Vagina (tissue), 2 donors: ENCODE measurements around the gene ZCCHC12. TPM values are rescaled to one million over a fixed set of nuclear protein-coding genes. Genes with fewer than 3 reads are reported as not detected.

ENCODE experiments used
- DNase-seq, 2 donors: peaks; one replicate each; pipeline ENCODE4 v3.0.0-alpha.2; 2017; ENCODE audit errors: extremely low spot score in 2 of 2
- H3K27ac ChIP-seq: fragments of 200-600 bp; sonication (generic); one replicate; pipeline ENCODE4 v1.5.1; 2019
- H3K27me3 ChIP-seq: fragments of 200-600 bp; sonication (generic); one replicate; pipeline ENCODE4 v1.5.1; 2019
- H3K36me3 ChIP-seq, 2 donors: fragments of 200-600 bp; sonication (generic); one replicate each; pipeline ENCODE4 v1.5.1; 2017 to 2019
- H3K4me1 ChIP-seq: fragments of 200-600 bp; sonication (generic); one replicate; pipeline ENCODE4 v1.5.1; 2019
- H3K4me3 ChIP-seq, 2 donors: fragments of 200-600 bp; sonication (generic); 1 replicate in 1 of 2; 2 replicates in 1 of 2; pipeline ENCODE4 v1.5.1; 2016 to 2019
- H3K9me3 ChIP-seq: fragments of 200-600 bp; sonication (generic); one replicate; pipeline ENCODE4 v1.5.1; 2019
- POLR2A ChIP-seq, 2 donors: fragments of 450-650 bp; IDR thresholded peaks; one replicate each; pipeline ENCODE4 v1.6.1; 2017; ENCODE audit warnings: antibody characterized with exemption in 2 of 2, mild to moderate bottlenecking in 2 of 2, moderate library complexity in 2 of 2
- POLR2AphosphoS5 ChIP-seq, 2 donors: sonication (generic); formaldehyde crosslinking; IDR thresholded peaks; one replicate each; pipeline ENCODE4 v1.9.0; 2017; ENCODE audit warnings: antibody characterized with exemption in 2 of 2, mild to moderate bottlenecking in 2 of 2, low read depth in 1 of 2; ENCODE audit not compliant: insufficient read depth in 1 of 2
- intact Hi-C: fragments of 100-400 bp; cut with DNase I; formaldehyde crosslinking; loops from one replicate; pipeline ENCODE4 v1.15.1; 2023
- total RNA-seq: library from RNA; depleted of rRNA; stranded (reverse); fragments of >200 nt; gene quantifications from one replicate; pipeline ENCODE4 v1.2.3, GENCODE V29; 2016
- TF ChIP-seq, protein P1 (sequence below), 3 experiments: fragments of 450-650 bp in 2 of 3; fragments of 200-600 bp in 1 of 3; sonication (generic) in 1 of 3; IDR thresholded peaks; one replicate each; pipeline ENCODE4 v1.5.1; 2017 to 2019; ENCODE audit warnings: antibody characterized with exemption in 3 of 3, mild to moderate bottlenecking in 2 of 3, moderate library complexity in 2 of 3

Gene ZCCHC12
- total RNA-seq, 1 donor from 2014 or later, result 3.7 TPM

DNA sequence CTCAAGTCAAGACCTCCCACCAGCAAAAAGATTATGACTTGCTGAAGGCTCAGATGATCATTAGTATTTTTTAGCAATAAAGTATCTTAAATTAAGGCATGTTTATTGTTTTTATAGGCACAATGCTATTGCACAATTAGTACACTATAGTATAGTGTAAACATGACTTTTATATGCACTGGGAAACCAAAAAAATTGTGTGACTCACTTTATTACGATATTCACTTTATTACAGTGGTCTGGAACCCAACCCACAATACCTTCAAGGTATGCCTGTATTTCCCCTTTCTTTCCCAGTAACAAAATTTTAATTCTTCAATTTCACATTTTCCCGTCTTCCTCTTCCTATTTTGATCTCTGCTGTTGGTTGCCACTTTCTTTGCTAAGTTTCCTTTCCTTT is 37.7 kb downstream of the ZCCHC12 start:
- no peak overlapping the region for H3K4me3 ChIP-seq
- TF ChIP-seq, protein P1, sequence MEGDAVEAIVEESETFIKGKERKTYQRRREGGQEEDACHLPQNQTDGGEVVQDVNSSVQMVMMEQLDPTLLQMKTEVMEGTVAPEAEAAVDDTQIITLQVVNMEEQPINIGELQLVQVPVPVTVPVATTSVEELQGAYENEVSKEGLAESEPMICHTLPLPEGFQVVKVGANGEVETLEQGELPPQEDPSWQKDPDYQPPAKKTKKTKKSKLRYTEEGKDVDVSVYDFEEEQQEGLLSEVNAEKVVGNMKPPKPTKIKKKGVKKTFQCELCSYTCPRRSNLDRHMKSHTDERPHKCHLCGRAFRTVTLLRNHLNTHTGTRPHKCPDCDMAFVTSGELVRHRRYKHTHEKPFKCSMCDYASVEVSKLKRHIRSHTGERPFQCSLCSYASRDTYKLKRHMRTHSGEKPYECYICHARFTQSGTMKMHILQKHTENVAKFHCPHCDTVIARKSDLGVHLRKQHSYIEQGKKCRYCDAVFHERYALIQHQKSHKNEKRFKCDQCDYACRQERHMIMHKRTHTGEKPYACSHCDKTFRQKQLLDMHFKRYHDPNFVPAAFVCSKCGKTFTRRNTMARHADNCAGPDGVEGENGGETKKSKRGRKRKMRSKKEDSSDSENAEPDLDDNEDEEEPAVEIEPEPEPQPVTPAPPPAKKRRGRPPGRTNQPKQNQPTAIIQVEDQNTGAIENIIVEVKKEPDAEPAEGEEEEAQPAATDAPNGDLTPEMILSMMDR (IDR thresholded peaks at IDR 0.05), result no peak
- TF ChIP-seq POLR2AphosphoS5 (IDR thresholded peaks at IDR 0.05; ENCODE audit: insufficient read depth in 1 of 2, low read depth in 1 of 2) (no peak), POLR2A (IDR thresholded peaks at IDR 0.05) (no peak)
- no peaks in the 10 kb centered on the region for H3K27me3 ChIP-seq
- no peaks in the 10 kb centered on the region for H3K36me3 ChIP-seq
- no peak overlapping the region for H3K27ac ChIP-seq
- H3K9me3 ChIP-seq, result no peaks in the 10 kb centered on the region
- intact Hi-C loops, result no loop called here
- H3K4me1 ChIP-seq, result no peaks in the 10 kb centered on the region
- no peak for DNase-seq

DNA sequence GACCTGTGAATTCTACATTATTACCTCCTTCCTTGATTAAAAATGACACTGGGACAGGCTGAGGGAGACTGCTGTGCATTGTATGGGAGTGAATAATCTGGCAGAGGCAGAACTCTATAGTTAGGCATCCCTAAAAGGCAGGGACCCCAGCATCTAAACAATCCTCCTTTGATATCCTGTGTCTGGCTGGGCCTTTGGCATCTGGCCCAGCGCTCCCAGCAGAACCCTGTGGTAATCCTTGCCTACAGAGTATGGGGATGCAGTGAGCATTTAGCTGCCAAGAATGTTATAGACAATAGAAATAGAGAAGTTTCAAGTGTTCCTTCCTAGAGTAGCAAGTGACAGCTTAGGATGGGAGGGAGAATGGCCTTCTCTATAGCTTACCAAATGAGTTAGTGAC is 38.5 kb downstream of the ZCCHC12 start:
- DNase-seq, result no peak
- TF ChIP-seq POLR2AphosphoS5 (IDR thresholded peaks at IDR 0.05; ENCODE audit: insufficient read depth in 1 of 2, low read depth in 1 of 2) (no peak), POLR2A (IDR thresholded peaks at IDR 0.05) (no peak)
- TF ChIP-seq, protein P1 (IDR thresholded peaks at IDR 0.05), result no peak
- no peaks in the 10 kb centered on the region for H3K4me1 ChIP-seq
- no peaks in the 10 kb centered on the region for H3K27me3 ChIP-seq
- no peak overlapping the region for H3K27ac ChIP-seq
- no peak overlapping the region for H3K4me3 ChIP-seq
- no peaks in the 10 kb centered on the region for H3K9me3 ChIP-seq
- intact Hi-C loops, result no loop called here
- H3K36me3 ChIP-seq, result no peaks in the 10 kb centered on the region

DNA sequence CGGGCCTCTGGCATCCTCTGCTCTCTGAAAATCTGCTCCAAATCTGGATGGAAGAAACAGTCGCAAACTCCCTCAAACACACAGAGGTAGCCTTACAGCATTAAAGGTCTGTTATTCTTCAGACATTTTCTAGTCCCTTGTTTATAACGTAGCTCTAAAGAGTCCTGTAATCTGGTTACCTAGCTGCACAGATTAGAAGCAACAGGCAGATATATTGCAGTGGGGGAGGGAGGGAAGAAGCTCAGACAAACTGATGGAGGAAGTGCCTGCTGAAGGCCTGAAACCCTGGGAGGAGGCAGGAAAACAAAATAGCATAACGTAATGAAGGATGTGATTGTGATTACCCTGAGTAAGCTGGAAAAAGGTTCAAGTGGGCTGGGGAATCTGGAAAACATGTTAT is 39.4 kb downstream of the ZCCHC12 start:
- H3K36me3 ChIP-seq, result no peaks in the 10 kb centered on the region
- DNase-seq, result no peak
- no peaks in the 10 kb centered on the region for H3K27me3 ChIP-seq
- no peak overlapping the region for H3K27ac ChIP-seq
- TF ChIP-seq POLR2AphosphoS5 (IDR thresholded peaks at IDR 0.05; ENCODE audit: insufficient read depth in 1 of 2, low read depth in 1 of 2) (no peak), POLR2A (IDR thresholded peaks at IDR 0.05) (no peak)
- TF ChIP-seq, protein P1 (IDR thresholded peaks at IDR 0.05), result no peak
- no peaks in the 10 kb centered on the region for H3K9me3 ChIP-seq
- no peak overlapping the region for H3K4me3 ChIP-seq
- intact Hi-C loops, result no loop called here
- H3K4me1 ChIP-seq, result no peaks in the 10 kb centered on the region

DNA sequence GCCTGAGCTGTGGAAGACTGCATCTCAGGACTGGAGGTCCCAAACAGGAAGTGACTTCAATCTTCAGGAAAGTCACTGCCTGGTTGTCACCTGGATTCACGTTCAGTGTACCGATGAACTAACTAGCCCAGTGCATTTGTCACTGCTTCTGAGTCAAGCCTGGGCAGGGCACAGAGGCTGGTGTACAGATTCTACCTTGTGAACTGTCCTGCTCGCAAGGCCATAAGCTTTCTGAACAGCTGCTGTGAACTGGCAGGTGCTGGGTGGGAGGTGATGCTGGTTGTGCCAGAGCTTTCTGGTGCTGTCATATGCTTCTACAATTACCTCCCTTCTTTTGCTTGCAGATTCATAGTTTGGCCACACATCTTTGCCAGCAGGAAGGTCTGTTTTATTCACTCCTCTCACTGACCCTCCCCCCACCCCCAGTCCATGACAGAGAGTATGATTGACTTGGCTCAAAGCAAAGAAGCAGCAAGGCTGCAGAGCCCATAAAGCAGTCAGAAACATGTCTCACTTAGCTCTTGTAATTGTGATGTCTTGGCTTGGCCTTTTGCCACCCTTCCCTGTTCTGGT is 40.5 kb downstream of the ZCCHC12 start:
- Histone ChIP-seq H3K27me3 (no peaks in the 10 kb centered on the region), H3K9me3 (no peaks in the 10 kb centered on the region), H3K4me3 (no peak overlapping the region), H3K27ac (no peak overlapping the region), H3K36me3 (no peaks in the 10 kb centered on the region), H3K4me1 (no peaks in the 10 kb centered on the region)
- DNase-seq, result no peak
- TF ChIP-seq POLR2A (IDR thresholded peaks at IDR 0.05) (no peak), POLR2AphosphoS5 (IDR thresholded peaks at IDR 0.05; ENCODE audit: insufficient read depth in 1 of 2, low read depth in 1 of 2) (no peak)
- intact Hi-C loops, result no loop called here

DNA sequence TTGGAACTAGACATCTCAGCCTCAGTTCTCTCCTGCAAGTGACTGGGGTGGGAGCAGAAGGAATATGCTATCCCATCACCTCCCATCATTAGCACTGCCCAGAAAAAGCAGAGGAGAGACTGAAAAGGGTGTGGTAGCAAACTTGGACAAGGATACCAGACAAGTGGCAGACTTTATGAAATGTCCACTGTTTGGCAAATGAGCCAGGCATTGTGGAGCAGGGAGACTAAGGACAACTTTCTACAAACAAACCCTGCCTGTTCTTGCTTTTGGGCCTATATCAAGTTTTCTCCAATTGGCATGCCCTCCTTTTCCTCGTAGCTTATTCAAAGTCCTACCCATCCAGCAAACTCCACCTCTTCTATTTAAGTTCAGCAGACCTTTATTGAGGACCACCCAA is 41.6 kb downstream of the ZCCHC12 start:
- Histone ChIP-seq H3K27ac (no peak overlapping the region), H3K27me3 (no peaks in the 10 kb centered on the region), H3K36me3 (no peaks in the 10 kb centered on the region), H3K4me3 (no peak overlapping the region), H3K4me1 (no peaks in the 10 kb centered on the region), H3K9me3 (no peaks in the 10 kb centered on the region)
- intact Hi-C loops, result no loop called here
- no peak for TF ChIP-seq POLR2AphosphoS5 (IDR thresholded peaks at IDR 0.05; ENCODE audit: insufficient read depth in 1 of 2, low read depth in 1 of 2)
- no peak for TF ChIP-seq POLR2A (IDR thresholded peaks at IDR 0.05)
- TF ChIP-seq, protein P1 (IDR thresholded peaks at IDR 0.05), result no peak
- DNase-seq, result no peak
